Loucy (cell line): ENCODE results near the gene KRTAP3-1.
"Not testable (repeated sequence)": the region's sequence is repeated elsewhere in the genome, so short reads cannot be mapped to it uniquely, and the experiment has no call there.

ENCODE experiments used
- H2AFZ ChIP-seq: fragments of 200-600 bp; sonication (generic); 2 replicates; pipeline ENCODE4 v1.6.0; 2016; ENCODE audit warnings: antibody characterized with exemption, mild to moderate bottlenecking, low read length, moderate library complexity
- H3F3A ChIP-seq: fragments of 200-600 bp; 2 replicates; pipeline ENCODE4 v1.6.0; 2016; ENCODE audit warnings: antibody characterized with exemption, low read depth, mild to moderate bottlenecking
- H3K27me3 ChIP-seq: fragments of 200-600 bp; sonication (generic); 2 replicates; pipeline ENCODE4 v1.6.1; 2014; ENCODE audit warnings: low read length, mild to moderate bottlenecking; ENCODE audit not compliant: insufficient read depth, poor library complexity, severe bottlenecking
- H3K36me3 ChIP-seq: fragments of 200-600 bp; sonication (generic); 2 replicates; pipeline ENCODE4 v1.6.1; 2016; ENCODE audit warnings: low read length; ENCODE audit not compliant: insufficient read depth
- H3K4me1 ChIP-seq: fragments of 200-600 bp; sonication (generic); 2 replicates; pipeline ENCODE4 v1.5.1; 2014; ENCODE audit warnings: low read length, mild to moderate bottlenecking; ENCODE audit not compliant: insufficient read depth, poor library complexity, severe bottlenecking
- H3K4me2 ChIP-seq: fragments of 200-600 bp; sonication (generic); 2 replicates; pipeline ENCODE4 v1.6.0; 2014; ENCODE audit warnings: antibody characterized with exemption, low read length, low read depth, mild to moderate bottlenecking; ENCODE audit not compliant: poor library complexity, severe bottlenecking
- H3K4me3 ChIP-seq: fragments of 200-600 bp; sonication (generic); 2 replicates; pipeline ENCODE4 v1.5.1; 2014; ENCODE audit warnings: low read length, mild to moderate bottlenecking, mixed read lengths; ENCODE audit not compliant: poor library complexity, severe bottlenecking
- H3K79me2 ChIP-seq: fragments of 200-600 bp; sonication (generic); 2 replicates; pipeline ENCODE4 v1.6.1; 2014; ENCODE audit warnings: low read length; ENCODE audit not compliant: insufficient read depth
- H3K9ac ChIP-seq: fragments of 200-600 bp; sonication (generic); 2 replicates; pipeline ENCODE4 v1.6.0; 2014; ENCODE audit warnings: mild to moderate bottlenecking, low read depth, low read length, moderate library complexity; ENCODE audit not compliant: poor library complexity, severe bottlenecking
- H3K9me2 ChIP-seq: fragments of 200-600 bp; sonication (generic); replicated peaks from 2 replicates; pipeline ENCODE4 v1.6.1; 2016; ENCODE audit warnings: low read depth, low read length, mixed read lengths
- H3K9me3 ChIP-seq: fragments of 200-600 bp; sonication (generic); 2 replicates; pipeline ENCODE4 v1.6.1; 2014; ENCODE audit warnings: mild to moderate bottlenecking, antibody characterized with exemption, low read length, low read depth; ENCODE audit not compliant: insufficient read depth
- H4K20me1 ChIP-seq: fragments of 200-600 bp; sonication (generic); 2 replicates; pipeline ENCODE4 v1.6.0; 2014; ENCODE audit warnings: antibody characterized with exemption, low read length, mild to moderate bottlenecking; ENCODE audit not compliant: insufficient read depth, poor library complexity, severe bottlenecking
- CTCF ChIP-seq: fragments of 200-600 bp; sonication (generic); conservative IDR thresholded peaks from 2 replicates; pipeline ENCODE4 v1.5.1; 2014; ENCODE audit warnings: mild to moderate bottlenecking, antibody characterized with exemption, low read length
- EZH2phosphoT487 ChIP-seq: fragments of 200-600 bp; IDR thresholded peaks from 2 replicates; pipeline ENCODE4 v1.6.1; 2018; ENCODE audit warnings: antibody characterized with exemption, mild to moderate bottlenecking, moderate library complexity, borderline replicate concordance

Gene KRTAP3-1

GRCh38 chr17:41048441-41048840, 39.5 kb upstream of the KRTAP3-1 start:
- Histone ChIP-seq H3K4me3 (no peak overlapping the region), H3K4me1 (peaks cover 13% of the 10 kb centered on the region), H3F3A (0 out of 2 replicates have a peak, but pooled peaks cover 6% of the 10 kb centered on the region), H4K20me1 (no peaks in the 10 kb centered on the region), H3K9me2 (no peaks in the 10 kb centered on the region), H3K9me3 (no peaks in the 10 kb centered on the region), H3K79me2 (no peaks in the 10 kb centered on the region), H3K9ac (no peak overlapping the region), H3K4me2 (no peak overlapping the region), H3K27me3 (no peaks in the 10 kb centered on the region), H3K36me3 (no peaks in the 10 kb centered on the region), H2AFZ (no peak overlapping the region)
- TF ChIP-seq CTCF (no peak), EZH2phosphoT487 (no peak)

GRCh38 chr17:41046735-41047465, 38.0 kb upstream of the KRTAP3-1 start, which contains the start of gene KRTAP2-1:
Gene KRTAP2-1, minus strand, starts transcription at chr17:41047316. Its CDS starts 49 bp downstream, at chr17:41047267.
- not testable (repeated sequence) for H4K20me1 ChIP-seq, H3K79me2 ChIP-seq, H2AFZ ChIP-seq, H3F3A ChIP-seq, H3K4me3 ChIP-seq, H3K9me3 ChIP-seq, H3K9me2 ChIP-seq, H3K4me2 ChIP-seq, H3K9ac ChIP-seq, H3K36me3 ChIP-seq, H3K4me1 ChIP-seq
- H3K27me3 ChIP-seq = peaks cover 14% of the 10 kb centered on the region

- Histone ChIP-seq H2AFZ (no peak overlapping the region), H3K79me2 (no peaks in the 10 kb centered on the region), H3K4me3 (no peak overlapping the region), H3K4me1 (peaks cover 5% of the 10 kb centered on the region), H3F3A (0 out of 2 replicates have a peak, but pooled peaks cover 6% of the 10 kb centered on the region), H3K4me2 (no peak overlapping the region), H3K27me3 (peaks cover 37% of the 10 kb centered on the region), H3K9me2 (no peaks in the 10 kb centered on the region), H4K20me1 (no peaks in the 10 kb centered on the region), H3K9me3 (no peaks in the 10 kb centered on the region), H3K9ac (no peak overlapping the region), H3K36me3 (no peaks in the 10 kb centered on the region)
- TF ChIP-seq CTCF (no peak), EZH2phosphoT487 (no peak)
Measured at GRCh38 chr17:41042953-41043352, 34.0 kb upstream of the KRTAP3-1 start.

GRCh38 chr17:41040783-41041571, 32.0 kb upstream of the KRTAP3-1 start, which contains the start of gene KRTAP1-1:
Gene KRTAP1-1, minus strand, starts transcription at chr17:41041450. Its CDS starts 53 bp downstream, at chr17:41041397.
- not testable (repeated sequence) for H3K9ac ChIP-seq, H3K4me2 ChIP-seq, H3K9me3 ChIP-seq, H4K20me1 ChIP-seq, H3K36me3 ChIP-seq, H3F3A ChIP-seq, H3K79me2 ChIP-seq, H3K4me3 ChIP-seq, H3K9me2 ChIP-seq, H3K4me1 ChIP-seq, H2AFZ ChIP-seq
- H3K27me3 ChIP-seq = peaks cover 37% of the 10 kb centered on the region
